ENCODE measurements around the gene CHD2.
"Not testable (repeated sequence)": the region's sequence is repeated elsewhere in the genome, so short reads cannot be mapped to it uniquely, and the experiment has no call there.

Gene CHD2

DNA sequence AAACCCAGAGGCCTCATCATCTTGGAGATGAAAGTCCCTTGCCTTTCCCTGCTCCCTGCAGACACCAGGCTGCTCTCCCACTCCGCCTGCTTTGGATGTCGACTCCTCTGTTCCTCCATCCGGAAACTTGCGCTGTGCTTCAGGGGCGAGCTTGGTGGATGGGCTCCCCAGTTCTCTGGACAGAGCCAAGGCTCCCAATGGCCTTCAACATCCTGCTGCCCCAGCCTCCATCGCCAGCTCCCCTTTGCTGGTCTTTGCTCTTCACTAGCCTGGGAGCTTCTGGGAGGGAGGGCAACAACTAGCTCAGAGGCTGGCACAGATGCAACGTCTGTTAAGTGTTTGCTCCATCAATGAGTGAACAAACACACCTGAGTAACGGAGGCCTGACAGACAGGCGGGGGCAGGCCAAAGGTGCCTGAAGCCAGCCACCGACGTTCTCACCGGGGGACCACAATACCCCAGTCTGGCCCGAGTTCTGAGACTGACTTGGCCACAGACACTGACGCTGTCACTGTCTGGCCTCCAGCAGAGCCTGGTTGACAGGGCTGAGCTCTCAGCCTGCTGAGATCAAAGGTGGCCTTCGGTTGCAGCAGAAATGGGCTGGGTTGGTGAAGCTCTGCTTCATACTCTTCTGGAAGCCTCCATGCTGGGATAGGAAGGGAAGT is 149.9 kb downstream of the CHD2 start:
- DNase-seq, result no peak

- no peak for DNase-seq
Observed at GRCh38 chr15:93050648-93051047, 150.5 kb downstream of the CHD2 start.

- DNase-seq, result no peak
Observed at GRCh38 chr15:93051236-93052089, 151.3 kb downstream of the CHD2 start.

- DNase-seq, result no peak
Observed at GRCh38 chr15:93052090-93052879, 152.2 kb downstream of the CHD2 start.

GRCh38 chr15:93055211-93055610 is 155.1 kb downstream of the CHD2 start:
- DNase-seq, result no peak

DNA sequence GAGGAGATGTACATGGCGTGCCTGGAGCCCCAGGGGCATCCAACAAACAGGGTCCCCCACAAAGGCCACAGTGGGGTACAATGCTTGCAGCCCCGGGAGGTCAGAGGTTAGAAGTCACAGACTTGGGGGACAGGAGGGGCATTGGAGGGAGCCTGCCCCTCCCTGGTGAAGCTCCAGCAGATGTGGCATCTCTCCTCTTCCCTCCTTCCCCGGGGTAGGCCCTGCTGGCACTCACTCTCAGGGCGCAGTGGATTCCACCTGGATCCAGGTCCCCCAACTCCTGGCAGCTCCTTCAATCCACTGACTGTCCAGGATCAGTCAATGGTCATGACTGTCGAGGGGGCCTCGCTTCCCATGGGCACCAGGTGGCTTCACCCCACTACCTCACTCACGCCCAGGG is 156.7 kb downstream of the CHD2 start:
- DNase-seq, result no peak

- no peak for DNase-seq
Observed at GRCh38 chr15:93057618-93058017, 157.5 kb downstream of the CHD2 start.

- no peak for DNase-seq
Observed at GRCh38 chr15:93058128-93058527, 158.0 kb downstream of the CHD2 start.

DNA sequence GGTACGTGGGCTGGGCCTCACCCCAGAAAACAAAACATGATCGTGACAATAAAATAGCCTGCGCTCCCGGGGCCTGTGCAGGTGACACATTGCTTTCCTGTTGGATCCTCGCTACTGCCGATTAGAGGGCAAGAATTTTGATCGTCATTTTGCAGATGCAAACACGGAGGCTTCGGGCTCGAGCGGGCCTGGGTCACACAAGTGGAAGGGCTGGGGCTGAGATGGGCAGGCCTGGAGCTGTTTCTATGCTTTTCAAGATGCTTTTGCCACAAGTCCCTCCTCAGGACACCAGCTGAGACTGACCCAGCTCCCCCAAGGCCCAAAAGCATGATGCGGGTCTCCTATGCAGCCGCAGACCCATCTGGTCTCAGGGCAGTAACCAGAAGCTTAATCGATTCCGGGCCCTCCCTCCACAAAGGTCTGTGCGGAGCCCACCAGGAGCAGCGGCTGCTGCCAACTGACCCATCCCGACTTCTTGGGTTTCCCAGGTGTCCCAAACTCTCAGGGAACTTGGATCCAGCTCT is 158.8 kb downstream of the CHD2 start:
- DNase-seq, result no peak

DNA sequence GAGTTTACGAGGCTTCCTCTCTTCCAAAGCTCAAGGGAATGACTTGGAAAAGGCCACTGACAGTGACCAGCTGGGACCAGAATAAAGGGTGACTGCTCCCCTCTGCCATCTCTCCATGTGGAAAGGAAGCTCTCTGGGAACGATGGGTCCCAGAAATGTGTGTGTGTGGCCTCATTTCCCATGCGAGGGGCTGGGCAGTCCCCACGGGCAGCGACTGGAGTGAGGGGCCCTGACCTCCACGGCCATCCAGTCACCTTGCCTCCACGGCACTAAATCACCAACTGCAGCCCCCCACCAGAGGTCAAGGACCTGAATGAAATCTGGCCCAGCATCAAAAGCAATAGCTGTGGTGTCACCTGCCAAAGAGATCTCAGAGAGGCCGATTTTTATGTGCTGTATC is 159.3 kb downstream of the CHD2 start:
- DNase-seq, result no peak

- DNase-seq, result no peak
Observed at GRCh38 chr15:93060336-93061248, 160.5 kb downstream of the CHD2 start.

DNA sequence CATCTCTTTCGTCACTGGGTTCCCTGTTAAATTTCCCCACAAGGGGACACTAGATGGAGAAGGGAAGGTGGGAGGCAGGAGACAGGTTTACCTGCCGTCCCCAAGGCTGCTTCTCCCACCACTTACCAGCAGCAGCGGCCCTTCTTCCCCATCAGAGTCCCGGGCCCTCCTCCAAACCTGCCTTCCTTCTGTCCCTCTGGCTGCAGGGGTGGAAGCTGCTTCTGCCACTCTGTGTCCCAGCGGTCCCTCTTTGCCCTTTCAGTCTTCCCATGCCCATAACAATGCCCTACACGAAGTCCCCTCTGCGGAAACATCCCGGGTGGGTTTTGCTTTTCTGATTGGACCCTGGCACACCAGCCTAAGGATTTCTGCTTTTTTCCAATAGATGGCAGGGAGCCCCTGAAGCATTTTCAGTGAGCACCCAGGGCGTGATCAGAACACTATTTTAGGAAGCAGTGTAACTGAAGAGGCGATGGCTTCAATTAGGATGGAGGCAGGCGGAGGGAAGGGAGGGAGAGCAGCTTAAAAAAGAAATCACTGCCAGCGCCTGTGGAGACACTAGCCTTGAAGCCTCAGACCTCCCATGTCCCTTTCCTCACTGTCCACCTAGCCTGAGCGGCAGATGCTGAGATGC is 162.6 kb downstream of the CHD2 start:
- not testable (repeated sequence) for DNase-seq

DNA sequence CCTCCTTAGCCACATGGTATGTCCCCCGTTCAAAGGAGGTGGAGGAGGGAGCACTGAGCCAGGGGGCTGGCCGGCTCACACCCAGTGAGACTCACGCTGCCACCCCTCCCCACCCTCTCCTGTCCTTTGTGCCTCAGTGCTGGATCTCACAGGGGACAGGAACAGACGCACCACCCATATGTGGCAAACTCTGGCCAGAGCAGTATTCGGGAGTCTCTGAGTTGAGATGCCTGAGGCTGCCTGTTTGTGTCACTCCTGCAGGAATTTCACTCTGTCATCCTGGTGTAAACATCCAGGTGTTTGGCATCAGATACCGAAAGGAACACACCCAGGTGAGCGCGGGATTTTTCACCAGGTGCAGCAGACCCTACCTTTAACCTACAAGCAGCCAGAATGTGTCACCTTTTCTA is 163.1 kb downstream of the CHD2 start:
- no peak for DNase-seq

DNA sequence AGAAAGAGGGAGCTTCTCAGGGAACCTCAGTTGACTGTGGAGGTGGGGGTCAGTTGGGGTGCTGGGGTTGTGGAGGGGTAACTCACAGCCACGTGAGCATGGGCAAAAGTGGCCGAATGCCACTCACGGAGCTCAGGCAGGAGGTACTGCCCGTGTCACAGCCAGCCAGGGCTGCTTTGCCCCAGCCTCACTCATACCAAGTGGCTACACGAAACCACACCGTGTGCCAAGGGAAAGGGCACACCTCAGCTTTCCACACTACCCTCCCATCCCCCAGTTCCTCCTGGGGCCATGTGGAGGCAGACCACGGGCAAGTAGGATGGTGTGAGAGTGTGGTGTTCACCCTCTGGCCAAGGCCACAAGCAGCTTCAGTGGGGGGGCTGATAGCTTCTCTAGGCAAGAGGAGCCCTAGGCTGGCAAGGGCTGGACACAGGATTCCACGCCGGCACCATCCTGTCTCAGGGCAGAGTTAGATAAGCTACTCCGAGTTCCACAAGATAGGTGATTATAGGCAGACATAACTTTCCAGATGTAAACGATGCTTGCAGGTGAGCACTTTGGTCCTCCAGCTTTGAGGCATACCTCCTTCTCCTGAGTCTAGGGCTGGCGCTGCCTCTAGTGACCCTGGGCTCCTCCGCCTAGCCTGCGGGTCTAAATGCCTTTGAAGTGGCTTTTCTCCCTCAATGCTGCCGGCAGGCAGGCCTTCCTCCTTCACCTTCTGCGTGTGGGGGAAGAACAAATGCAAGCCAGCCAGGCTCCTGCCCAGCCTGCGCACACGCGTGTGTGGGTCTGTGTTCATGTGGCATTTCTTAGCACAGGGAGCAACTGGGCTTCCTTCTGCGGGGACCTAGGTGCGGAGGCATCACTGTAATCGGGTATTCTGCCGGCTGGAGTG is 163.9 kb downstream of the CHD2 start:
- DNase-seq, result no peak

- no peak for DNase-seq
Observed at GRCh38 chr15:93065641-93066045, 165.5 kb downstream of the CHD2 start.

- DNase-seq, result no peak
Observed at GRCh38 chr15:93066224-93066681, 166.1 kb downstream of the CHD2 start.

- DNase-seq, result peak; percentile 50
Observed at GRCh38 chr15:93066834-93067648, 166.9 kb downstream of the CHD2 start.

DNA sequence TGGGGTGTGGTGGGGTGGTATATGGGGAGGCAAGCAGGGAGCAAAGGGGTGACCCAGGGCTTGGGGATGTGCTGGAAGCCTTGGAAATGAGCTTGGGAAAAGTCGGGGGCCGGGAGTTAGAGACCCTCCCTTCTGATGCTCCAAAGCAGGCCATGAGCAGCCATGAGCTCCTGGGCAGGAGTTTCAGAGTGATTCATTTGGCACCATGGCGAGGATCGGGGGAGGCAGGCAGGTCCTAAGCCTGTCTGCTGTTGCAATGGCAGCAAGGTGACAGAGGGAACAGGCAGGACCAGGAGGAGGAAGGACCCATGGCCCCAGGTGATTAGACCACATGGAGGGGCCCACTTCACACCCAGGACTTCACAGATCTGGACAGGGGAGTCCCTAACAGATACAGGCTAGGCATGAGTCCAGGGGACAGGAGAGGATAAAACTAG is 167.5 kb downstream of the CHD2 start:
- no peak for DNase-seq

- DNase-seq, result no peak
Observed at GRCh38 chr15:93068581-93069199, 168.6 kb downstream of the CHD2 start.

All from fibroblast of skin of back (primary cell).